Measurements from ENCODE around the gene CHMP1B. TPM values are rescaled to one million over a fixed set of nuclear protein-coding genes. Genes with fewer than 3 reads are reported as not detected.

The CHMP1B gene
- total and polyA plus RNA-seq, 9 of the 15 experiments (the other 6 are each of a cell fraction or from before 2014, with no cell fraction given): 12.3 to 29.9 (median 19.0) TPM

GRCh38 chr18:11857177-11857887 is 6.1 kb downstream of the CHMP1B start (continued):
- TF ChIP-seq CHD7 (IDR thresholded peaks at IDR 0.05; ENCODE audit: low read depth, low read length): no peak
- TF ChIP-seq KAT2B (IDR thresholded peaks at IDR 0.05; ENCODE audit: low read depth, low read length): no peak
- no peak for TF ChIP-seq ZBTB26 (CRISPR knock-in tag; IDR thresholded peaks at IDR 0.05)
- TF ChIP-seq MBD1 (CRISPR knock-in tag; IDR thresholded peaks at IDR 0.05): no peak
- no peak for TF ChIP-seq CUX1 (CRISPR knock-in tag; IDR thresholded peaks at IDR 0.05)
- no peak for TF ChIP-seq SLC30A9 (CRISPR knock-in tag; IDR thresholded peaks at IDR 0.05)
- no peak for TF ChIP-seq NCOR1 (IDR thresholded peaks at IDR 0.05)
